Suprapubic skin (tissue), 4 donors: ENCODE data around the gene RAB25. TPM values are rescaled to one million over a fixed set of nuclear protein-coding genes. Genes with fewer than 3 reads are reported as not detected.

Source experiments
- DNase-seq, 2 donors: peaks; one replicate each; pipeline ENCODE4 v3.0.0-alpha.2; 2019; ENCODE audit warnings: low spot score in 2 of 2
- H3K27ac ChIP-seq: fragments of 200-600 bp; sonication (generic); one replicate; pipeline ENCODE4 v1.5.1; 2019
- H3K27me3 ChIP-seq: fragments of 200-600 bp; sonication (generic); one replicate; pipeline ENCODE4 v1.5.1; 2019
- H3K36me3 ChIP-seq: fragments of 200-600 bp; sonication (generic); one replicate; pipeline ENCODE4 v1.5.1; 2019
- H3K4me1 ChIP-seq: fragments of 200-600 bp; sonication (generic); one replicate; pipeline ENCODE4 v1.5.1; 2019
- H3K4me3 ChIP-seq: fragments of 200-600 bp; sonication (generic); one replicate; pipeline ENCODE4 v1.5.1; 2019; ENCODE audit warnings: mild to moderate bottlenecking
- H3K9me3 ChIP-seq: fragments of 200-600 bp; sonication (generic); one replicate; pipeline ENCODE4 v1.5.1; 2019
- CTCF ChIP-seq, 2 donors: fragments of 200-600 bp in 1 of 2; fragments of 450-650 bp in 1 of 2; sonication (generic) in 1 of 2; IDR thresholded peaks; one replicate each; pipeline ENCODE4 v1.5.1; 2016 to 2019; ENCODE audit warnings: antibody characterized with exemption in 2 of 2, mild to moderate bottlenecking in 1 of 2, moderate library complexity in 1 of 2
- EP300 ChIP-seq: sonication (generic); formaldehyde crosslinking; IDR thresholded peaks from one replicate; pipeline ENCODE4 v1.6.1; 2017; ENCODE audit warnings: antibody characterized with exemption
- POLR2A ChIP-seq, 2 donors: fragments of 450-650 bp; IDR thresholded peaks; one replicate each; pipeline ENCODE4 v1.6.1; 2017; ENCODE audit warnings: antibody characterized with exemption in 2 of 2, mild to moderate bottlenecking in 2 of 2, moderate library complexity in 2 of 2
- POLR2AphosphoS5 ChIP-seq, 3 donors: sonication (generic); formaldehyde crosslinking; IDR thresholded peaks; one replicate each; pipeline ENCODE4 v1.6.1; 2017; ENCODE audit warnings: antibody characterized with exemption in 3 of 3
- WGBS: methylation state at CpG from one replicate; pipeline ENCODE4 v1.1.5; 2018; 5-methylcytosine and 5-hydroxymethylcytosine counted together
- total RNA-seq, 4 donors: library from RNA; depleted of rRNA; stranded (reverse); fragments of >200 nt; gene quantifications; one replicate each; pipeline ENCODE4 v1.1.0, GENCODE V29; 2016

The RAB25 gene
- total RNA-seq, 4 donors from 2014 or later: 150 to 284 (median 205) TPM

- no peaks in the 10 kb centered on the region for H3K9me3 ChIP-seq
- 20% methylated on average over 9 of the region's 15 CpGs for WGBS
- TF ChIP-seq CTCF (IDR thresholded peaks at IDR 0.05) (no peak), POLR2A (IDR thresholded peaks at IDR 0.05) (peak in 1 of 2 donors; percentile 37), EP300 (no peak), POLR2AphosphoS5 (IDR thresholded peaks at IDR 0.05) (peak in 1 of 3 donors; percentile 88)
- no peaks in the 10 kb centered on the region for H3K27me3 ChIP-seq
- H3K36me3 ChIP-seq: no peaks in the 10 kb centered on the region
- peaks cover 88% of the 10 kb centered on the region for H3K4me1 ChIP-seq
- peak overlapping the region; percentile 43 for H3K4me3 ChIP-seq
- peak; percentile 95 to 97 for DNase-seq
- H3K27ac ChIP-seq: peak overlapping the region; percentile 98
These were observed 43.3 kb downstream of the RAB25 start for GRCh38 chr1:156104065-156104810.

GRCh38 chr1:156104861-156105832 is 44.2 kb downstream of the RAB25 start:
- peaks cover 86% of the 10 kb centered on the region for H3K4me1 ChIP-seq
- no peaks in the 10 kb centered on the region for H3K27me3 ChIP-seq
- peak overlapping the region; percentile 43 for H3K4me3 ChIP-seq
- TF ChIP-seq POLR2AphosphoS5 (IDR thresholded peaks at IDR 0.05) (no peak), CTCF (IDR thresholded peaks at IDR 0.05) (peak in 1 of 2 donors; percentile 19)
- DNase-seq: peak in 1 of 2 donors; percentile 88
- H3K27ac ChIP-seq: peak overlapping the region; percentile 98
- WGBS: 8% methylated on average over 9 of the region's 11 CpGs
- no peaks in the 10 kb centered on the region for H3K9me3 ChIP-seq
- no peaks in the 10 kb centered on the region for H3K36me3 ChIP-seq

GRCh38 chr1:156106624-156107488 is 45.9 kb downstream of the RAB25 start:
- Histone ChIP-seq H3K27ac (peak overlapping the region; percentile 98), H3K36me3 (no peaks in the 10 kb centered on the region), H3K9me3 (no peaks in the 10 kb centered on the region), H3K4me1 (peaks cover 74% of the 10 kb centered on the region), H3K4me3 (peak overlapping the region; percentile 43), H3K27me3 (no peaks in the 10 kb centered on the region)
- TF ChIP-seq POLR2A (IDR thresholded peaks at IDR 0.05) (no peak), CTCF (IDR thresholded peaks at IDR 0.05) (no peak), POLR2AphosphoS5 (IDR thresholded peaks at IDR 0.05) (no peak), EP300 (no peak)
- 37% methylated on average over 9 of the region's 14 CpGs for WGBS
- DNase-seq: peak in 1 of 2 donors; percentile 86

GRCh38 chr1:156108057-156108456 is 47.1 kb downstream of the RAB25 start:
- TF ChIP-seq POLR2AphosphoS5 (IDR thresholded peaks at IDR 0.05) (no peak), EP300 (no peak), POLR2A (IDR thresholded peaks at IDR 0.05) (no peak), CTCF (IDR thresholded peaks at IDR 0.05) (no peak)
- Histone ChIP-seq H3K4me1 (peaks cover 74% of the 10 kb centered on the region), H3K36me3 (no peaks in the 10 kb centered on the region), H3K27ac (peak overlapping the region; percentile 17), H3K27me3 (no peaks in the 10 kb centered on the region), H3K9me3 (no peaks in the 10 kb centered on the region), H3K4me3 (no peak overlapping the region)
- 74% methylated on average over 3 of the region's 3 CpGs for WGBS
- DNase-seq: no peak
